Osteocyte (in vitro differentiated cells): ENCODE data around the gene GCAT. TPM values are rescaled to one million over a fixed set of nuclear protein-coding genes. Genes with fewer than 3 reads are reported as not detected.

ENCODE experiments used
- DNase-seq: peaks from one replicate; pipeline ENCODE4 v3.0.0; 2021; ENCODE audit warnings: mixed read lengths; ENCODE audit not compliant: unreplicated experiment; ENCODE audit errors: extremely low spot score
- H3K27ac Mint-ChIP-seq: one replicate; pipeline ENCODE4 v1.8.0; 2021; ENCODE audit warnings: mild to moderate bottlenecking, mixed read lengths; ENCODE audit not compliant: unreplicated experiment
- H3K27me3 Mint-ChIP-seq: one replicate; pipeline ENCODE4 v1.8.0; 2021; ENCODE audit warnings: mixed read lengths; ENCODE audit not compliant: unreplicated experiment
- H3K36me3 Mint-ChIP-seq: one replicate; pipeline ENCODE4 v1.8.0; 2021; ENCODE audit warnings: mixed read lengths; ENCODE audit not compliant: unreplicated experiment
- H3K4me1 Mint-ChIP-seq: one replicate; pipeline ENCODE4 v1.8.0; 2021; ENCODE audit warnings: mixed read lengths; ENCODE audit not compliant: unreplicated experiment
- H3K4me3 Mint-ChIP-seq: one replicate; pipeline ENCODE4 v1.8.0; 2021; ENCODE audit warnings: mild to moderate bottlenecking, moderate library complexity, mixed read lengths; ENCODE audit not compliant: unreplicated experiment
- H3K9me3 Mint-ChIP-seq: one replicate; pipeline ENCODE4 v1.8.0; 2021; ENCODE audit warnings: mixed read lengths; ENCODE audit not compliant: unreplicated experiment
- total RNA-seq: library from RNA; stranded (reverse); gene quantifications from 2 replicates; pipeline ENCODE4 v1.2.1, GENCODE V29; 2021
- TF ChIP-seq, protein P1 (sequence below): fragments of 200-600 bp; sonication (generic); IDR thresholded peaks from 2 replicates; pipeline ENCODE4 v1.5.0; 2021; ENCODE audit warnings: antibody characterized with exemption, mild to moderate bottlenecking, moderate library complexity

Gene GCAT
- total RNA-seq, 1 donor from 2014 or later, result 33.4 TPM

DNA sequence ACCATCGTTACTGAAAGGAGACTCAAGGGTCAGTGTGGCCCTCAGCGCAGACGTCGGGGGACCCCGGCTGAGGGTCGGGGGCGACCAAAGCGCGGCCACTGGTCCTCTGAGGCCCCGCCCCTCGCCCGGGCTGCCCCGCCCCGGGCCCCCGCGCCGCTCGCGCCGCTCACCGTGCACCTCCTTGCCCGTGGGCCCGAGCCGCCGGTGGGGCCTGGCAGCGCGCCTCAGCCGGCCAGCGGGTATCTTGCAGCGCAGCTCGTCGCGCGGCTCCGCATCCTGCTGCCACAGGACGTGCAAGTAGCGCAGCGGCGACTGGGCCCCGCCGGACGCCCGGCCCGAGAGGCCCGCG lies 36.0 kb downstream of the GCAT start:
- Mint-ChIP-seq H3K27me3 (no peaks in the 10 kb centered on the region), H3K27ac (peak overlapping the region; percentile 85), H3K4me3 (peak overlapping the region; percentile 81), H3K9me3 (no peaks in the 10 kb centered on the region), H3K36me3 (peaks cover 5% of the 10 kb centered on the region), H3K4me1 (peaks cover 26% of the 10 kb centered on the region)
- DNase-seq, result no peak
- TF ChIP-seq, protein P1, sequence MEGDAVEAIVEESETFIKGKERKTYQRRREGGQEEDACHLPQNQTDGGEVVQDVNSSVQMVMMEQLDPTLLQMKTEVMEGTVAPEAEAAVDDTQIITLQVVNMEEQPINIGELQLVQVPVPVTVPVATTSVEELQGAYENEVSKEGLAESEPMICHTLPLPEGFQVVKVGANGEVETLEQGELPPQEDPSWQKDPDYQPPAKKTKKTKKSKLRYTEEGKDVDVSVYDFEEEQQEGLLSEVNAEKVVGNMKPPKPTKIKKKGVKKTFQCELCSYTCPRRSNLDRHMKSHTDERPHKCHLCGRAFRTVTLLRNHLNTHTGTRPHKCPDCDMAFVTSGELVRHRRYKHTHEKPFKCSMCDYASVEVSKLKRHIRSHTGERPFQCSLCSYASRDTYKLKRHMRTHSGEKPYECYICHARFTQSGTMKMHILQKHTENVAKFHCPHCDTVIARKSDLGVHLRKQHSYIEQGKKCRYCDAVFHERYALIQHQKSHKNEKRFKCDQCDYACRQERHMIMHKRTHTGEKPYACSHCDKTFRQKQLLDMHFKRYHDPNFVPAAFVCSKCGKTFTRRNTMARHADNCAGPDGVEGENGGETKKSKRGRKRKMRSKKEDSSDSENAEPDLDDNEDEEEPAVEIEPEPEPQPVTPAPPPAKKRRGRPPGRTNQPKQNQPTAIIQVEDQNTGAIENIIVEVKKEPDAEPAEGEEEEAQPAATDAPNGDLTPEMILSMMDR, result no peak

DNA sequence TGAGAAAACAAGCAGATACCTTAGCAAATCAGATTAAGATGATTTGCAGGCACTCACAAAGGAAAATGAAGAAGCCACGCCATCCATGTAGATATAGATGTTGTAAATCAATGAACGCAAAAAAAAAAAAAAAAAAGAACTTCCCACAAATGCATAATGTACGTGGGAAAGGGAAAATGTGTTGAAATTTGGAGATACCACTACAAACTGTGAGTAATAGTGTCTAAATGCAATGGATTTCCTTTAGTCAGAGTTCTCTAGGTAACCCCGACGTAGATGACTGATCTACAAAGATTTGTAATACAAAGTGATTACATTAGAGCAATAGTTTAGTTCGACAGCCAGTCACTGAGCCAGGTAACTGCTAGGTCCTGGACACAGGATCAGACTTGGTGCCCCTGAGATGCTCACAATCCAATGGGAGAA lies 37.2 kb downstream of the GCAT start:
- Mint-ChIP-seq H3K9me3 (no peaks in the 10 kb centered on the region), H3K27me3 (no peaks in the 10 kb centered on the region), H3K4me1 (peaks cover 33% of the 10 kb centered on the region), H3K36me3 (peaks cover 5% of the 10 kb centered on the region), H3K4me3 (peak overlapping the region; percentile 79), H3K27ac (peak overlapping the region; percentile 95)
- TF ChIP-seq, protein P1, result no peak
- DNase-seq, result no peak

DNA sequence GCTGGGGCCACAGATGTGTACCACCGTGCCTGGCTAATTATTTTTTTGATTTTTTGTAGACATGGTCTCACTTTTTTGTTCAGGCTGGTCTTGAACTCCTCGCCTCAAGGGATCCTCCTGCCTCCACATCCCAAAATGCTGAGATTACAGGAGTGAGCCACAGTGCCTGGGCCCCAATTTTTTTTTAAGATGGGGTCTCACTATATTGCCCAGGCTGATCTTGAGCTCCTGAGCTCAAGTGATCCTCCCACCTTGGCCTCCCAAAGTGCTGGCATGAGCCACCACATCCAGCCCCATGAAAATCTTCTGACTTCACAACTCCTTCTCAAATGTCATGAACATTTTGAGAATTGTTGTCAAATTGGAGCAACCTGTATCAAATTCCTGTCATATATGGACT lies 38.7 kb downstream of the GCAT start:
- Mint-ChIP-seq H3K4me1 (peaks cover 41% of the 10 kb centered on the region), H3K4me3 (no peak overlapping the region), H3K27ac (no peak overlapping the region), H3K27me3 (no peaks in the 10 kb centered on the region), H3K9me3 (no peaks in the 10 kb centered on the region), H3K36me3 (peaks cover 7% of the 10 kb centered on the region)
- DNase-seq, result no peak
- TF ChIP-seq, protein P1, result no peak

DNA sequence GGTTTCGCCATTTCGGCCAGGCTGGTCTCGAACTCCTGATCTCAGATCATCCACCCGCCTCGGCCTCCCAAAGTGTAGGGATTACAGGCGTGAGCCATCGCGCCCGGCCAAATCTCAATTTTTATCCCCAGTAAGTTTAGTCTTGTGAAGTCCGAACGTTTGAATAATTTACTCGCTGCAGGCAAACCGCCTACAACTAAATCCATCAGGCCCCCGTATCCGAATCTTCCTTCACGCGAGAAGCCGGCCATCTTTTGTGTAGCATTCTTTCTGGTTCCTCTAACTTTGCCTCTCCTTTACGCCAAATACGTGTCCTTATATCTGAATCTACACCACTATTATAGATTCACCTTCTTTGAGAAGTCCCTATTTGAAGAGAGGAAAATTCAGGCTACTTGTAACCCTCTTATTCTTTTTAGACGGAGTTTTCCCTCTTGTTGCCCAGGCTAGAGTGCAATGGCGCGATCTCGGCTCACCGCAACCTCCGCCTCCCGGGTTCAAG lies 40.9 kb downstream of the GCAT start:
- TF ChIP-seq, protein P1, result no peak
- no peak for DNase-seq
- Mint-ChIP-seq H3K27me3 (no peaks in the 10 kb centered on the region), H3K27ac (peak overlapping the region; percentile 99), H3K36me3 (peaks cover 19% of the 10 kb centered on the region), H3K4me3 (peak overlapping the region; percentile 98), H3K4me1 (peaks cover 26% of the 10 kb centered on the region), H3K9me3 (no peaks in the 10 kb centered on the region)

DNA sequence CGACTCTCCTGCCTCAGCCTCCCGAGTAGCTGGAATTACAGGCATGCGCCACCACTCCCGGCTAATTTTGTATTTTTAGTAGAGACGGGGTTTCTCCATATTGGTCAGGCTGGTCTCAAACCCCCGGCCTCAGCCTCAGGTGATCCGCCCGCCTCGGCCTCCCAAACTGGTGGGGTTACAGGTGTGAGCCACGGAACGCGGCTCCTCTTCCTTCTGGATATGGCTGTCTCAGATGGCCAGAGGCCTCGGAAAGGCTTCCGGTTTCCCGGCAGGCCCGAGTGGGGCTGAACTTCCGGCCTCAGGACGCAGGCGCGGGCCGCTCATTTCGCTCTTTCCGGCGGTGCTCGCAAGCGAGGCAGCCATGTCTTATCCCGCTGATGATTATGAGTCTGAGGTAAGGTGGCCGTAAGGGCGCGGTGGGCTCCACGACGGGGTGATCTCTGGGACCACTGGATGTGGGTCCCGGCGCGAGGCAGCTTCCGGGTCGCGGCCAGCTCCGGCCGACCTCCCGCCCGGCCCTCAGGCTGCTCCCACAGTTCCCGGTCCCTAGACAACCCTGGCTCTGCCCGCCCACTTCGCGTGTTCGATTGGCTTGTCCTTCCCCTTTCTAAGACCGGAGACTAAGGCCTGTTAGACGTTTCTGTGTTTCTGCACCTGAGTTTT lies 41.5 kb downstream of the GCAT start, which contains the start of gene EIF3L:
Gene EIF3L (plus strand): TSS at position 331 of the 663 bp plus-strand sequence. CDS start 31 bp downstream, at position 362.
- H3K9me3 Mint-ChIP-seq, result no peaks in the 10 kb centered on the region
- TF ChIP-seq, protein P1, result no peak
- DNase-seq, result peak; percentile 96
- H3K36me3 Mint-ChIP-seq, result peaks cover 23% of the 10 kb centered on the region
- H3K27me3 Mint-ChIP-seq, result no peaks in the 10 kb centered on the region
- peak within 1 kb of the TSS; percentile 98 for H3K4me3 Mint-ChIP-seq
- peaks cover 26% of the 10 kb centered on the region for H3K4me1 Mint-ChIP-seq
- peak within 1 kb of the TSS; percentile 99 for H3K27ac Mint-ChIP-seq
